ENCODE data around the gene TMED10. TPM values are rescaled to one million over a fixed set of nuclear protein-coding genes. Genes with fewer than 3 reads are reported as not detected.

The TMED10 gene
- total and polyA plus RNA-seq, 2 of the 13 experiments (the other 11 are each of a cell fraction or from before 2014, with no cell fraction given) = 311 to 377 TPM

GRCh38 chr14:75126679-75127473, 49.5 kb downstream of the TMED10 start, which contains the start of gene NEK9 (continued):
- no peak for TF ChIP-seq RFX1 (IDR thresholded peaks at IDR 0.05)
- TF ChIP-seq ZNF143 (CRISPR knock-in tag; IDR thresholded peaks at IDR 0.05) = peak; percentile 66
- TF ChIP-seq HOMEZ (CRISPR knock-in tag; IDR thresholded peaks at IDR 0.05; ENCODE audit: low read depth) = peak; percentile 35; the same call in 1 of the 2 replicates
- TF ChIP-seq ARNTL (CRISPR knock-in tag; IDR thresholded peaks at IDR 0.05) = 0 out of 2 replicates have a peak, but pooled peaks have one; percentile 38
- TF ChIP-seq REPIN1 (CRISPR knock-in tag; IDR thresholded peaks at IDR 0.05; ENCODE audit: borderline replicate concordance, low read depth) = peak; percentile 73
- peak; percentile 89; the same call in 1 of the 2 replicates for TF ChIP-seq HOXA5 (CRISPR knock-in tag; IDR thresholded peaks at IDR 0.05)
- no peak for TF ChIP-seq ISX (CRISPR knock-in tag; conservative IDR thresholded peaks at IDR 0.05)
- TF ChIP-seq KDM3A (CRISPR knock-in tag; IDR thresholded peaks at IDR 0.05; ENCODE audit: low read depth) = peak; percentile 63
- TF ChIP-seq ZSCAN29 (CRISPR knock-in tag; conservative IDR thresholded peaks at IDR 0.05) = peak; percentile 95
- no peak for TF ChIP-seq SMC3 (IDR thresholded peaks at IDR 0.05; ENCODE audit: low read length)
- peak; percentile 100 for TF ChIP-seq GABPB1 (CRISPR knock-in tag; IDR thresholded peaks at IDR 0.05)
- peak; percentile 92; the same call in 1 of the 2 replicates for TF ChIP-seq YEATS2 (CRISPR knock-in tag; IDR thresholded peaks at IDR 0.05; ENCODE audit: borderline replicate concordance)

- ChIA-PET POLR2A (interaction anchor here (0.9 to 2.7 kb wide), 9 partner anchors 8 to 535 kb away, joined by 3 to 14 read pairs (median 4); partner anchors contain the start of genes ERG28, TTLL5, YLPM1 and ZC2HC1C), CTCF (ENCODE audit: low intra/inter-chr PET ratio, low total read pairs) (no interaction called here)
- no TSS peak for BruUV-seq (replicated peaks)
- 0% methylated on average over 6 of the region's 6 CpGs for WGBS (ENCODE audit: low lambda C conversion rate)
- peaks cover 0 to 4% of the 10 kb centered on the region in 2 experiments; a peak in 3 of 5 replicates for H3K36me3 ChIP-seq (replicated peaks in 1 of 2; ENCODE audit: control insufficient read depth in 1 of 2, insufficient read depth in 2 of 2, low read length in 2 of 2)
- peaks cover 26% of the 10 kb centered on the region for H3K79me2 ChIP-seq (ENCODE audit: insufficient read depth, low read length)
- in situ Hi-C loops (cut with HindIII; ENCODE audit: extremely low pct_ligation_motif_present, low pct_unique_long_range_greater_than_20kb) (loop anchor here (10.0 kb wide), 1 partner anchor 359 kb away; no protein-coding TSS in a partner anchor), intact Hi-C loops (cut with micrococcal nuclease; ENCODE audit: unreplicated experiment) (no loop called here)
- H3K4me1 ChIP-seq (ENCODE audit: insufficient read depth, low read length) = peaks cover 26% of the 10 kb centered on the region
- peak overlapping the region; percentile 96 for H3K9ac ChIP-seq (ENCODE audit: insufficient read depth, low read depth, low read length)
- H4K20me1 ChIP-seq (ENCODE audit: insufficient read depth, low read length) = no peaks in the 10 kb centered on the region
- H2AFZ ChIP-seq (ENCODE audit: low read length) = no peak overlapping the region
- DNase-seq (ENCODE audit: low spot score) (no peak), FAIRE-seq (no peak), ATAC-seq (no peak)
- peak overlapping the region; percentile 83 to 90 (median 84) for H3K4me3 ChIP-seq (replicated peaks in 1 of 3; ENCODE audit: insufficient read depth in 1 of 3, low read depth in 2 of 3, low read length in 3 of 3)
- no peaks in the 10 kb centered on the region for H3K9me3 ChIP-seq (ENCODE audit: low read length)
- H3K4me2 ChIP-seq (ENCODE audit: low read depth, low read length) = peak overlapping the region; percentile 87
- H3K27ac ChIP-seq (ENCODE audit: extremely low read length, insufficient read depth, low read length) = peak overlapping the region; percentile 95
- H3K27me3 ChIP-seq (ENCODE audit: control insufficient read depth in 1 of 2, insufficient read depth in 2 of 2, low read length in 2 of 2) = no peaks in the 10 kb centered on the region; a peak in 1 of 5 replicates
- TF ChIP-seq ZBTB2 (CRISPR knock-in tag; IDR thresholded peaks at IDR 0.05; ENCODE audit: low read depth) (0 out of 2 replicates have a peak, but pooled peaks have one; percentile 1), DDIT3 (CRISPR knock-in tag; IDR thresholded peaks at IDR 0.05) (no peak), CCDC6 (CRISPR knock-in tag; IDR thresholded peaks at IDR 0.05) (no peak), EZH2 (conservative IDR thresholded peaks at IDR 0.05; ENCODE audit: low read depth, low read length) (no peak), KDM1A (CRISPR knock-in tag; IDR thresholded peaks at IDR 0.05) (no peak), ZNF572 (CRISPR knock-in tag; IDR thresholded peaks at IDR 0.05) (no peak), EED (CRISPR knock-in tag; IDR thresholded peaks at IDR 0.05) (no peak)
These were observed 50.3 kb downstream of the TMED10 start for GRCh38 chr14:75126121-75126544.
